CD14-positive monocyte (primary cell): ENCODE results near the gene CSGALNACT2. TPM values are rescaled to one million over a fixed set of nuclear protein-coding genes. Genes with fewer than 3 reads are reported as not detected.

Experiments
- DNase-seq, 3 donors: peaks; one replicate each; pipeline ENCODE4 v3.0.0-alpha.2; 2011 to 2022
- H2AFZ ChIP-seq: 2 replicates; pipeline ENCODE4 v1.6.0; 2012; ENCODE audit warnings: mild to moderate bottlenecking, low read depth, low read length, inconsistent platforms; ENCODE audit not compliant: insufficient read depth, poor library complexity, severe bottlenecking
- H3K27ac ChIP-seq, 2 donors: 1 replicate in 1 of 2; 2 replicates in 1 of 2; pipeline ENCODE4 v1.5.1; 2012 to 2013; ENCODE audit warnings: low read length in 2 of 2, control low read depth in 1 of 2, inconsistent platforms in 1 of 2, low read depth in 1 of 2, mild to moderate bottlenecking in 1 of 2
- H3K27me3 ChIP-seq, 2 donors: one replicate each; pipeline versions ENCODE4 v1.6.0 to v1.6.1; 2011 to 2013; ENCODE audit warnings: low read length in 2 of 2; ENCODE audit not compliant: control insufficient read depth in 2 of 2, insufficient read depth in 2 of 2
- H3K36me3 ChIP-seq, 2 donors: replicated peaks in 1 of 2; 1 replicate in 1 of 2; 2 replicates in 1 of 2; pipeline versions ENCODE4 v1.5.1 to v1.6.1; 2012 to 2013; ENCODE audit warnings: low read length in 2 of 2, control low read depth in 1 of 2, inconsistent platforms in 1 of 2, mild to moderate bottlenecking in 1 of 2; ENCODE audit not compliant: insufficient read depth in 2 of 2, control insufficient read depth in 1 of 2
- H3K4me1 ChIP-seq, 2 donors: 1 replicate in 1 of 2; 2 replicates in 1 of 2; pipeline versions ENCODE4 v1.5.1 to v1.6.1; 2012 to 2013; ENCODE audit warnings: low read length in 2 of 2, control low read depth in 1 of 2, inconsistent platforms in 1 of 2, mild to moderate bottlenecking in 1 of 2, moderate library complexity in 1 of 2; ENCODE audit not compliant: insufficient read depth in 2 of 2, control insufficient read depth in 1 of 2
- H3K4me2 ChIP-seq: replicated peaks from 2 replicates; pipeline ENCODE3; 2012; ENCODE audit warnings: low read length, moderate library complexity, mild to moderate bottlenecking; ENCODE audit not compliant: poor library complexity, severe bottlenecking; ENCODE audit errors: extremely low read depth
- H3K4me3 ChIP-seq, 3 experiments: fragments of 200-600 bp in 1 of 3; sonication (generic) in 1 of 3; replicated peaks in 1 of 3; 1 replicate in 2 of 3; 2 replicates in 1 of 3; pipeline ENCODE4 v1.5.1; 2011 to 2013; ENCODE audit warnings: low read length in 3 of 3, mild to moderate bottlenecking in 3 of 3, control low read depth in 2 of 3, low read depth in 2 of 3, inconsistent platforms in 1 of 3, moderate library complexity in 1 of 3
- H3K79me2 ChIP-seq: 2 replicates; pipeline ENCODE4 v1.6.0; 2012; ENCODE audit warnings: mild to moderate bottlenecking, control low read depth, inconsistent platforms, low read length, moderate library complexity; ENCODE audit not compliant: insufficient read depth
- H3K9ac ChIP-seq: 2 replicates; pipeline ENCODE4 v1.6.0; 2017; ENCODE audit warnings: low read length, mild to moderate bottlenecking; ENCODE audit not compliant: insufficient read depth, poor library complexity, severe bottlenecking
- H3K9me3 ChIP-seq, 2 donors: replicated peaks in 1 of 2; 1 replicate in 1 of 2; 2 replicates in 1 of 2; pipeline versions ENCODE4 v1.5.1 to v1.6.1; 2012 to 2013; ENCODE audit warnings: low read length in 2 of 2, control low read depth in 1 of 2; ENCODE audit not compliant: control insufficient read depth in 1 of 2, insufficient read depth in 1 of 2
- H4K20me1 ChIP-seq: 2 replicates; pipeline ENCODE4 v1.6.0; 2012; ENCODE audit warnings: mild to moderate bottlenecking, low read length, control low read depth, moderate library complexity; ENCODE audit not compliant: insufficient read depth
- H3K27ac Mint-ChIP-seq, 7 donors: one replicate each; pipeline ENCODE4 v1.8.0; 2020; ENCODE audit warnings: mild to moderate bottlenecking in 7 of 7, mixed read lengths in 7 of 7, moderate library complexity in 6 of 7, inconsistent platforms in 2 of 7
- H3K27me3 Mint-ChIP-seq, 3 donors: one replicate each; pipeline ENCODE4 v1.8.0; 2021 to 2022; ENCODE audit warnings: low read depth in 3 of 3, mild to moderate bottlenecking in 3 of 3, mixed read lengths in 3 of 3, moderate library complexity in 3 of 3, inconsistent platforms in 1 of 3
- H3K36me3 Mint-ChIP-seq, 2 donors: one replicate each; pipeline ENCODE4 v1.8.0; 2020; ENCODE audit warnings: mixed read lengths in 2 of 2, inconsistent platforms in 1 of 2, mild to moderate bottlenecking in 1 of 2
- H3K4me1 Mint-ChIP-seq: one replicate; pipeline ENCODE4 v1.8.0; 2020; ENCODE audit warnings: mild to moderate bottlenecking, mixed read lengths
- H3K4me3 Mint-ChIP-seq, 2 donors: one replicate each; pipeline ENCODE4 v1.8.0; 2020; ENCODE audit warnings: mild to moderate bottlenecking in 2 of 2, mixed read lengths in 2 of 2, moderate library complexity in 1 of 2
- H3K9me3 Mint-ChIP-seq, 7 donors: one replicate each; pipeline ENCODE4 v1.8.0; 2020 to 2022; ENCODE audit warnings: mixed read lengths in 7 of 7, mild to moderate bottlenecking in 6 of 7, moderate library complexity in 6 of 7, inconsistent platforms in 2 of 7
- WGBS: methylation state at CpG from one replicate; pipeline ENCODE4 v1.1.5; 2013; ENCODE audit warnings: missing lambda C conversion rate; ENCODE audit not compliant: insufficient coverage; 5-methylcytosine and 5-hydroxymethylcytosine counted together
- intact Hi-C, 2 donors: fragments of 100-400 bp; cut with micrococcal nuclease; formaldehyde crosslinking; loops; one replicate each; pipeline versions ENCODE4 v1.15.0 to v1.15.1; 2023
- polyA plus RNA-seq, 3 donors: library from polyadenylated mRNA; depleted of rRNA in 1 of 3; unstranded in 2 of 3; stranded (reverse) in 1 of 3; fragments of 300-500 nt in 2 of 3; fragments of >200 nt in 1 of 3; fragmentation: Illumina TruSeq in 2 of 3; gene quantifications; 1 replicate in 2 of 3; 2 replicates in 1 of 3; pipeline ENCODE4 v1.2.3, GENCODE V29; 2012 to 2021
- TF ChIP-seq, protein P1 (sequence below): fragments of 200-600 bp; IDR thresholded peaks from one replicate; pipeline ENCODE4 v1.8.0; 2022; ENCODE audit warnings: antibody characterized with exemption, mild to moderate bottlenecking

Gene CSGALNACT2
- polyA plus RNA-seq, 3 donors, result 43.7 to 80.1 (median 48.2) TPM

DNA sequence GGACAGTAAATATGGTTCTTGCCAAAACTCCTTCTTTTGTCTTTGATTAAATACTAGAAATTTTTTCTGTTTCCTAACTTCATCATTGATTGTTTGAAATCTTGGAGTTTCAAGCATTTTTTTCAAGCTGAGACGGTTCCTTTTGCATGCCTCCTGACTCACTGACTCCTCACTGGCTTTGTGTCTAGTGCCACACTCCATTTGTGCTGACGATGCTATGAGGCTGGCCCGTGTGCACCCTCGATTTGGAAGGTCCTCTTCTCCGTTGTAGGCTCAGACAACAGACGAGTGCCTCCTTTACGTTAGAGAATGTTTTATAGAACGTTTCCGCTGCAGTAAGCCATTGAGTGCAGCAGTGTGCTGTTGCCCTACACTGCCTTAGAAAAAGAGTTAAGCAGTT lies 10.8 kb upstream of the CSGALNACT2 start:
- H3K4me3 ChIP-seq, result peak overlapping the region in 1 of 3 experiments; percentile 58
- no peak for DNase-seq
- TF ChIP-seq, protein P1, sequence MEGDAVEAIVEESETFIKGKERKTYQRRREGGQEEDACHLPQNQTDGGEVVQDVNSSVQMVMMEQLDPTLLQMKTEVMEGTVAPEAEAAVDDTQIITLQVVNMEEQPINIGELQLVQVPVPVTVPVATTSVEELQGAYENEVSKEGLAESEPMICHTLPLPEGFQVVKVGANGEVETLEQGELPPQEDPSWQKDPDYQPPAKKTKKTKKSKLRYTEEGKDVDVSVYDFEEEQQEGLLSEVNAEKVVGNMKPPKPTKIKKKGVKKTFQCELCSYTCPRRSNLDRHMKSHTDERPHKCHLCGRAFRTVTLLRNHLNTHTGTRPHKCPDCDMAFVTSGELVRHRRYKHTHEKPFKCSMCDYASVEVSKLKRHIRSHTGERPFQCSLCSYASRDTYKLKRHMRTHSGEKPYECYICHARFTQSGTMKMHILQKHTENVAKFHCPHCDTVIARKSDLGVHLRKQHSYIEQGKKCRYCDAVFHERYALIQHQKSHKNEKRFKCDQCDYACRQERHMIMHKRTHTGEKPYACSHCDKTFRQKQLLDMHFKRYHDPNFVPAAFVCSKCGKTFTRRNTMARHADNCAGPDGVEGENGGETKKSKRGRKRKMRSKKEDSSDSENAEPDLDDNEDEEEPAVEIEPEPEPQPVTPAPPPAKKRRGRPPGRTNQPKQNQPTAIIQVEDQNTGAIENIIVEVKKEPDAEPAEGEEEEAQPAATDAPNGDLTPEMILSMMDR, result no peak
- peak overlapping the region; percentile 69 to 88 for H3K27ac ChIP-seq
- peak overlapping the region; percentile 52 for H3K9ac ChIP-seq
- Mint-ChIP-seq H3K36me3 (peaks cover 0 to 6% of the 10 kb centered on the region in 2 donors), H3K4me1 (peaks cover 83% of the 10 kb centered on the region), H3K27me3 (peaks cover 1 to 3% (median 2%) of the 10 kb centered on the region in 3 donors), H3K9me3 (no peaks in the 10 kb centered on the region), H3K27ac (peak overlapping the region; percentile 70 to 92 (median 88)), H3K4me3 (peak overlapping the region in 1 of 2 donors; percentile 42)
- 92% methylated on average over 6 of the region's 9 CpGs for WGBS
- peak overlapping the region; percentile 57 for H2AFZ ChIP-seq
- H3K9me3 ChIP-seq, result no peaks in the 10 kb centered on the region
- H3K79me2 ChIP-seq, result peaks cover 8% of the 10 kb centered on the region
- H3K4me1 ChIP-seq, result peaks cover 80 to 88% of the 10 kb centered on the region in 2 donors
- H3K27me3 ChIP-seq, result no peaks in the 10 kb centered on the region
- H3K36me3 ChIP-seq, result no peaks in the 10 kb centered on the region
- H3K4me2 ChIP-seq, result peak overlapping the region; percentile 71
- intact Hi-C loops, result no loop called here
- H4K20me1 ChIP-seq, result no peaks in the 10 kb centered on the region

DNA sequence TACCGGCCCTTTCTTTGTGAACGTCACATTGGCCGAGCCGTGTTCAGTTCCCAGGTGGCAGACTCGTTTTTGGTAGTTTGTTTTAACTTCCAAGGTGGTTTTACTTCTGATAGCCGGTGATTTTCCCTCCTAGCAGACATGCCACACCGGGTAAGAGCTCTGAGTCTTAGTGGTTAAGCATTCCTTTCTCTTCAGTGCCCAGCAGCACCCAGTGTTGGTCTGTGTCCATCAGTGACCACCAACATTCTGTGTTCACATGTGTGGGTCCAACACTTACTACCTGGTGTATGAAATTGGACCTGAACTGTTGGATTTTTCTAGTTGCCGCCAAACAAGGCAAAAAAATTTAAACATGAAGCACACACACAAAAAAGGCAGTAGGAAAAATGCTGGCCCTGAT lies 9.9 kb upstream of the CSGALNACT2 start:
- TF ChIP-seq, protein P1, result no peak

More for the DNA sequence above, 9.9 kb upstream of the CSGALNACT2 start:
- H3K9me3 Mint-ChIP-seq, result no peaks in the 10 kb centered on the region
- Histone ChIP-seq H4K20me1 (no peaks in the 10 kb centered on the region), H3K36me3 (no peaks in the 10 kb centered on the region), H3K9me3 (no peaks in the 10 kb centered on the region), H2AFZ (no peak overlapping the region), H3K27me3 (no peaks in the 10 kb centered on the region), H3K9ac (peak overlapping the region; percentile 59), H3K4me3 (no peak overlapping the region), H3K4me1 (peaks cover 78 to 87% of the 10 kb centered on the region in 2 donors), H3K27ac (peak overlapping the region; percentile 92 to 96), H3K4me2 (no peak overlapping the region), H3K79me2 (peaks cover 8% of the 10 kb centered on the region)
- no peak for DNase-seq
- no peak overlapping the region for H3K4me3 Mint-ChIP-seq
- H3K4me1 Mint-ChIP-seq, result peaks cover 85% of the 10 kb centered on the region
- H3K27me3 Mint-ChIP-seq, result peaks cover 1 to 3% (median 2%) of the 10 kb centered on the region in 3 donors
- 100% methylated on average over 3 of the region's 8 CpGs for WGBS
- H3K36me3 Mint-ChIP-seq, result peaks cover 0 to 6% of the 10 kb centered on the region in 2 donors
- intact Hi-C loops, result no loop called here
- peak overlapping the region; percentile 88 to 97 (median 95) for H3K27ac Mint-ChIP-seq
